ENCODE measurements around the gene KCTD15. TPM values are rescaled to one million over a fixed set of nuclear protein-coding genes. Genes with fewer than 3 reads are reported as not detected.

Gene KCTD15
- total RNA-seq, 1 experiment from 2014 or later: 9.9 TPM

DNA sequence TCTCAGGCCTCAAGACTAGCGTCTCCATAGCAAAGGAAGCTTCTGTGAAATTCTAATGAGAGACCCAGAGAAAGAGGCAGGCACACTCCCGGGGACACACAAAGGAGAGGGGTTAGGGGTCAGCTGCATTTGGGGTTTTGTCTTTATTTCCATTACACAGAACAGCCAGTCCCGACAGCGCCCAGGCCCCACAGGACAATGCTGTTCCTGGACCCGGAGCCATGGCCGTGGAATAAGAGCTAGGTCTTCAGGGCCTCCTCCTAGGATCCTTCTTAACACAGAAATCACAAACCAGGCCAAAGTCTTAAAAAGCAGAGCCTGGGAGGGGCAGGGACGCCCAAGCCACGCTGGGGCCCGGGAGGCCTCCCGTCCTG, 22.8 kb downstream of the KCTD15 start:
- BruUV-seq (replicated peaks): no TSS peak
- intact Hi-C loops (cut with micrococcal nuclease; ENCODE audit: unreplicated experiment): no loop called here
- Histone ChIP-seq H3K4me3 (ENCODE audit: low read depth, low read length, poor library complexity, severe bottlenecking) (no peak overlapping the region), H3K9me3 (ENCODE audit: low read depth, low read length, poor library complexity, severe bottlenecking) (no peaks in the 10 kb centered on the region), H3K36me3 (ENCODE audit: insufficient read depth, low read length, poor library complexity, severe bottlenecking) (no peaks in the 10 kb centered on the region), H3K4me1 (ENCODE audit: insufficient read depth, low read length, poor library complexity, severe bottlenecking) (peaks cover 5% of the 10 kb centered on the region), H3K27ac (ENCODE audit: low read depth, low read length, poor library complexity, severe bottlenecking) (no peak overlapping the region), H3K27me3 (replicated peaks; ENCODE audit: insufficient read depth, low read depth, low read length, poor library complexity) (no peaks in the 10 kb centered on the region)
- CTCF ChIA-PET: no interaction called here
- POLR2A ChIA-PET (ENCODE audit: low non-redundant PET): no interaction called here
- no peak for DNase-seq (ENCODE audit: low spot score)
- TF ChIP-seq, protein P1, sequence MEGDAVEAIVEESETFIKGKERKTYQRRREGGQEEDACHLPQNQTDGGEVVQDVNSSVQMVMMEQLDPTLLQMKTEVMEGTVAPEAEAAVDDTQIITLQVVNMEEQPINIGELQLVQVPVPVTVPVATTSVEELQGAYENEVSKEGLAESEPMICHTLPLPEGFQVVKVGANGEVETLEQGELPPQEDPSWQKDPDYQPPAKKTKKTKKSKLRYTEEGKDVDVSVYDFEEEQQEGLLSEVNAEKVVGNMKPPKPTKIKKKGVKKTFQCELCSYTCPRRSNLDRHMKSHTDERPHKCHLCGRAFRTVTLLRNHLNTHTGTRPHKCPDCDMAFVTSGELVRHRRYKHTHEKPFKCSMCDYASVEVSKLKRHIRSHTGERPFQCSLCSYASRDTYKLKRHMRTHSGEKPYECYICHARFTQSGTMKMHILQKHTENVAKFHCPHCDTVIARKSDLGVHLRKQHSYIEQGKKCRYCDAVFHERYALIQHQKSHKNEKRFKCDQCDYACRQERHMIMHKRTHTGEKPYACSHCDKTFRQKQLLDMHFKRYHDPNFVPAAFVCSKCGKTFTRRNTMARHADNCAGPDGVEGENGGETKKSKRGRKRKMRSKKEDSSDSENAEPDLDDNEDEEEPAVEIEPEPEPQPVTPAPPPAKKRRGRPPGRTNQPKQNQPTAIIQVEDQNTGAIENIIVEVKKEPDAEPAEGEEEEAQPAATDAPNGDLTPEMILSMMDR (conservative IDR thresholded peaks at IDR 0.05; ENCODE audit: low read depth, low read length): no peak
- no peak for TF ChIP-seq EZH2 (IDR thresholded peaks at IDR 0.05; ENCODE audit: borderline replicate concordance, low read depth, low read length, poor library complexity, severe bottlenecking)

DNA sequence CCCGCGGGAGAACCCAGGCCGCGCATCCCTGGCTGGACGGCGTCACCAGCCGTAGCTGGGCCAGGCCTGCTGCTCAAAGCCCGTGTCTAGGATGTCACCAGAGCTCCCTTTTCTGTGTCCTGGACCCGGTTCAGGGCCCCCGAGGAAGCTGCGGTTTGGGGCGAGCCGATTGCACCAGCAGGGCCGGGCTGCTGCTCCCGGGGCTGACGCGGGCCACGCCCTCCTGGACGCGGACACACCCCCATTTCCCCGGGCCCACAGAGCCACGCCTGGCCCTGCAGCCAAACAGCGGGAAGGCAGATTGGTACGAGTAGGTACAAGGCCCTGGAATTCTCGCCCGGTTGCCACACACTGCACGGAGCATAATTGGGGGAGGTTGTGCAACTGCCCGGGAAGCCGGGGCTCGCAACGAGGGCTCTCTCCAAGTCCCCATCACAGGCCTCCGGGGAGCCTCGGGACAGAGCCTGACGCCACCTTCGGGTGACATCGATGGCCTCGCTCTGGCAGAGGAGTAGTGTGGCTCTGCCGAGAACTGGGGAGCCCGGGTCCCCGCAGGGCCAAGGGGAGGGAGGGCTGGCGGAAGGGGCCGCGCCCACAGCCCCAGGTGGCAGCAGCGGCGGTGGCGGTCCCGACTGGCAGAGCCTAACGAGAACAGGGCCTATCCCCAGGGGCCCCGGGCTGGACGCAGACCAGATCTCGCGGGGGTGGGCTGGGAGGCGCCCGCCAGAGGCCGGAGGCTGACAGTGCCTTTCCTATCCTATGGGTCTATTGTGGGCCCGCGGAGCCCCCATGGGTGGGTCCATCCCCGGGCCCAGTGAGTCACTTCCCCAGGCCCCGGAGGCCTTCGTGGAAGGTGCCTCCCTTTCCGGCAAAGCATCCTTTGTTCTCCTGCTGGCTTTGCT, 23.5 kb downstream of the KCTD15 start:
- intact Hi-C loops (cut with micrococcal nuclease; ENCODE audit: unreplicated experiment): no loop called here
- no peak overlapping the region for H3K27ac ChIP-seq (ENCODE audit: low read depth, low read length, poor library complexity, severe bottlenecking)
- BruUV-seq (replicated peaks): no TSS peak
- H3K4me3 ChIP-seq (ENCODE audit: low read depth, low read length, poor library complexity, severe bottlenecking): peak overlapping the region; percentile 34
- DNase-seq (ENCODE audit: low spot score): peak; percentile 33
- TF ChIP-seq, protein P1 (conservative IDR thresholded peaks at IDR 0.05; ENCODE audit: low read depth, low read length): no peak
- TF ChIP-seq EZH2 (IDR thresholded peaks at IDR 0.05; ENCODE audit: borderline replicate concordance, low read depth, low read length, poor library complexity, severe bottlenecking): no peak
- ChIA-PET CTCF (no interaction called here), POLR2A (ENCODE audit: low non-redundant PET) (no interaction called here)
- no peaks in the 10 kb centered on the region for H3K9me3 ChIP-seq (ENCODE audit: low read depth, low read length, poor library complexity, severe bottlenecking)
- H3K4me1 ChIP-seq (ENCODE audit: insufficient read depth, low read length, poor library complexity, severe bottlenecking): peaks cover 5% of the 10 kb centered on the region
- H3K36me3 ChIP-seq (ENCODE audit: insufficient read depth, low read length, poor library complexity, severe bottlenecking): no peaks in the 10 kb centered on the region
- H3K27me3 ChIP-seq (replicated peaks; ENCODE audit: insufficient read depth, low read depth, low read length, poor library complexity): no peaks in the 10 kb centered on the region

DNA sequence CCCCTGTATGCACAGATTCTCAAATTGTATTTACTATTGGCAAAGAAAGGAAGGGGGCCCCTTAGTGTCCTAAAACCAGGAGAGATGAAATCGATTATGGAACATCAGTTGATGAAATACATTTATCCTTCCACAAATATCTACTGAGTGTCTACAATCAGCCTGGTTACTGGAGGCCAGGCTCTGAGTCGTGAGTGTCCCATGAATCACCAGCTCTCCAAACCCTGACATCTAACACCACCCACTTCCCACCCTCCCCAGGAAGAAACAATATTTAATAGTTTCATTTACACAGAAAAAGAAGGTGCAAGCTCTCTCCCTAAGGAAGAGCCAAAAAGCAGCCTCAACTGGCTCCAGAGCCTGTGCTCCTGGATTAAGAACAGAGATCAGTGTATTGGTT, 25.2 kb downstream of the KCTD15 start:
- intact Hi-C loops (cut with micrococcal nuclease; ENCODE audit: unreplicated experiment): no loop called here
- Histone ChIP-seq H3K36me3 (ENCODE audit: insufficient read depth, low read length, poor library complexity, severe bottlenecking) (no peaks in the 10 kb centered on the region), H3K9me3 (ENCODE audit: low read depth, low read length, poor library complexity, severe bottlenecking) (no peaks in the 10 kb centered on the region), H3K4me3 (ENCODE audit: low read depth, low read length, poor library complexity, severe bottlenecking) (no peak overlapping the region), H3K27me3 (replicated peaks; ENCODE audit: insufficient read depth, low read depth, low read length, poor library complexity) (no peaks in the 10 kb centered on the region), H3K4me1 (ENCODE audit: insufficient read depth, low read length, poor library complexity, severe bottlenecking) (peaks cover 5% of the 10 kb centered on the region), H3K27ac (ENCODE audit: low read depth, low read length, poor library complexity, severe bottlenecking) (no peak overlapping the region)
- ChIA-PET POLR2A (ENCODE audit: low non-redundant PET) (no interaction called here), CTCF (no interaction called here)
- no peak for DNase-seq (ENCODE audit: low spot score)
- TF ChIP-seq, protein P1 (conservative IDR thresholded peaks at IDR 0.05; ENCODE audit: low read depth, low read length): no peak
- TF ChIP-seq EZH2 (IDR thresholded peaks at IDR 0.05; ENCODE audit: borderline replicate concordance, low read depth, low read length, poor library complexity, severe bottlenecking): no peak
- BruUV-seq (replicated peaks): no TSS peak
